A549 treated with AZD2906 at 1 μM for 4 hours (cell line): ENCODE results near the gene WFS1. TPM values are rescaled to one million over a fixed set of nuclear protein-coding genes. Genes with fewer than 3 reads are reported as not detected.

Experiments used
- total RNA-seq: library from RNA; stranded (reverse); fragments of 200-300 nt; extraction: Qiagen RNA extraction; gene quantifications from 5 replicates; pipeline ENCODE4 v1.2.3, GENCODE V29; 2022

WFS1 gene, protein sequence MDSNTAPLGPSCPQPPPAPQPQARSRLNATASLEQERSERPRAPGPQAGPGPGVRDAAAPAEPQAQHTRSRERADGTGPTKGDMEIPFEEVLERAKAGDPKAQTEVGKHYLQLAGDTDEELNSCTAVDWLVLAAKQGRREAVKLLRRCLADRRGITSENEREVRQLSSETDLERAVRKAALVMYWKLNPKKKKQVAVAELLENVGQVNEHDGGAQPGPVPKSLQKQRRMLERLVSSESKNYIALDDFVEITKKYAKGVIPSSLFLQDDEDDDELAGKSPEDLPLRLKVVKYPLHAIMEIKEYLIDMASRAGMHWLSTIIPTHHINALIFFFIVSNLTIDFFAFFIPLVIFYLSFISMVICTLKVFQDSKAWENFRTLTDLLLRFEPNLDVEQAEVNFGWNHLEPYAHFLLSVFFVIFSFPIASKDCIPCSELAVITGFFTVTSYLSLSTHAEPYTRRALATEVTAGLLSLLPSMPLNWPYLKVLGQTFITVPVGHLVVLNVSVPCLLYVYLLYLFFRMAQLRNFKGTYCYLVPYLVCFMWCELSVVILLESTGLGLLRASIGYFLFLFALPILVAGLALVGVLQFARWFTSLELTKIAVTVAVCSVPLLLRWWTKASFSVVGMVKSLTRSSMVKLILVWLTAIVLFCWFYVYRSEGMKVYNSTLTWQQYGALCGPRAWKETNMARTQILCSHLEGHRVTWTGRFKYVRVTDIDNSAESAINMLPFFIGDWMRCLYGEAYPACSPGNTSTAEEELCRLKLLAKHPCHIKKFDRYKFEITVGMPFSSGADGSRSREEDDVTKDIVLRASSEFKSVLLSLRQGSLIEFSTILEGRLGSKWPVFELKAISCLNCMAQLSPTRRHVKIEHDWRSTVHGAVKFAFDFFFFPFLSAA
- 11.1 to 12.8 TPM (median 12.2 TPM) in 5 replicates for total RNA-seq

DNA sequence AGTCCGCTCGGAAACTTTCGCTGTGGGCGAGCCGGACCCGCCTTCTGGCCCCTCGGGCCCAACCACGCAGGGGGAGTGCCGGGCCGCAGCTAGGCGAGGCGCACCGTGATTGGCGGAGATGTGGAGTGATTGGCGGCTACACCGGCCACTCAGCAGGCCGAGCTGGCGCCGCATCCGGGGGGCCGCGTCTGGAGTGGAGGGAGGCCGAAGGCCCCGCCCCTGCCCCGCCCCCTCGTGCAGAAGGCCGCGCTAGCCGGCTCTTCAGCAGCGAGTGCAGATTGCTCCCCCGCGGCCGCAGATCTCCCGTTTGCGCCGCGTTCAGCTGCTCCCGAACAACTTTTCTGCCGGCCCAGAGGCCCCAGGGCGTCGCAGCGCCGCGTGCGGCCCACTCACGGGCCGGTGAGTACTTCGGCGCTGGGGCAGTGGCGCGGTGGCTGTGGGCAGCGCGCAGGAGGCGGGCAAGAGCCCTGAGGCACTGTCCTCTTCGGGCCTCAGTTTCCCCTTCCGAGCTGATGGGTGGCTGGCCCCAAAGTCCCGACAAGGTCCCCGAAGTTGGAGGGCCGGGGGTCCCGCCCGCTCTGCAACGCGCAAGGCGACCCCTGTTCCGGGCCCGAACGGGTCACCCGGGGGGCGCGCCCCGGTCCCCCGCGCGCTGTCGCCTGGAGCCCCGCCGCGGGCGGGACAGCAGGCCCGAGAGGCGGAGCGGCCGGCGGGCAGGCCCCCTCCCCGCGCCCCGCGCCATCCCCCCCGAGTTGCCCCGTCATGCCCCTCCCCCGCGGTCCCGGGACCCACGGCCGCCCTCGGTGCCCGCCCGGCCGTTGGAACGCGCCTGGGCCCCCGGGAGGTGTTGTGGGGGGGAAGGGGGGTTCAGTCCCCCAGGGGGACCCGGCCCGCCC lies at the start of gene WFS1:
TSS of gene WFS1 (plus strand) at position 235 of the 896 bp plus-strand sequence. CDS start 7,606 bp downstream, outside the sequence.

Other genes starting within 250 kb of the WFS1 start
- gene JAKMIP1, start 69.3 kb upstream of the WFS1 start, total RNA-seq = 0.02 to 0.06 TPM in 2 of 5 replicates, not detected in the others
- gene PPP2R2C, start 202.8 kb downstream of the WFS1 start, total RNA-seq = 31.8 to 37.4 TPM (median 36.1 TPM) in 5 replicates